DMS153 treated with DMSO at 0.1 percent for 48 hours (cell line): ENCODE results near the gene NUP85.
A peak's percentile ranks its signal among the peaks of the same experiment; 100 is the strongest.
"Not testable (repeated sequence)": the region's sequence is repeated elsewhere in the genome, so short reads cannot be mapped to it uniquely, and the experiment has no call there.

Experiments
- DNase-seq: peaks from one replicate; lab custom pipeline; 2025; ENCODE audit not compliant: unreplicated experiment; lab: John Stamatoyannopoulos, UW

Gene NUP85

GRCh38 chr17:75205037-75205792, at the start of gene NUP85:
TSS of gene NUP85 (plus strand) at chr17:75205679. CDS start at chr17:75205762, 83 bp downstream.
- peak; percentile 84 for DNase-seq

- not testable (repeated sequence) for DNase-seq
Observed at GRCh38 chr17:75158480-75158879, 47.0 kb upstream of the NUP85 start.

- no peak for DNase-seq
Observed at GRCh38 chr17:75159196-75160031, 46.1 kb upstream of the NUP85 start.

GRCh38 chr17:75160211-75160610, 45.3 kb upstream of the NUP85 start:
- no peak for DNase-seq

GRCh38 chr17:75163074-75163473, 42.4 kb upstream of the NUP85 start:
- no peak for DNase-seq

GRCh38 chr17:75164606-75165005, 40.9 kb upstream of the NUP85 start:
- DNase-seq: not testable (repeated sequence)

- no peak for DNase-seq
Observed at GRCh38 chr17:75168998-75169397, 36.5 kb upstream of the NUP85 start.

- no peak for DNase-seq
Observed at GRCh38 chr17:75173526-75173925, 32.0 kb upstream of the NUP85 start.

GRCh38 chr17:75174996-75175395, 30.5 kb upstream of the NUP85 start:
- DNase-seq: no peak

- no peak for DNase-seq
Observed at GRCh38 chr17:75176625-75177024, 28.9 kb upstream of the NUP85 start.

- no peak for DNase-seq
Observed at GRCh38 chr17:75178453-75178852, 27.0 kb upstream of the NUP85 start.

- DNase-seq: no peak
Observed at GRCh38 chr17:75181110-75181509, 24.4 kb upstream of the NUP85 start.

- DNase-seq: no peak
Observed at GRCh38 chr17:75181608-75182318, 23.7 kb upstream of the NUP85 start.

- no peak for DNase-seq
Observed at GRCh38 chr17:75182319-75182568, 23.2 kb upstream of the NUP85 start.

GRCh38 chr17:75182569-75183436, 22.7 kb upstream of the NUP85 start, which contains the start of gene SUMO2:
TSS of gene SUMO2 (minus strand) at chr17:75182959. CDS start at chr17:75182834, 125 bp downstream.
- DNase-seq: peak; percentile 81

GRCh38 chr17:75183999-75184884, 21.2 kb upstream of the NUP85 start:
- DNase-seq: no peak

- no peak for DNase-seq
Observed at GRCh38 chr17:75188614-75189013, 16.9 kb upstream of the NUP85 start.

GRCh38 chr17:75191584-75191983, 13.9 kb upstream of the NUP85 start:
- DNase-seq: no peak

GRCh38 chr17:75194879-75195278, 10.6 kb upstream of the NUP85 start:
- no peak for DNase-seq
